Keratinocyte (primary cell): Measurements from ENCODE around the gene RGS9. TPM values are rescaled to one million over a fixed set of nuclear protein-coding genes. Genes with fewer than 3 reads are reported as not detected.
A peak's percentile ranks its signal among the peaks of the same experiment; 100 is the strongest.

Experiments
- DNase-seq: peaks from one replicate; pipeline ENCODE4 v3.0.0-alpha.2; 2011; ENCODE audit warnings: low read depth, missing footprints, low spot score
- FAIRE-seq: peaks from 2 replicates; lab custom pipeline; 2011; peaks lifted over from hg19 to GRCh38; lab: Jason Lieb, UNC
- H2AFZ ChIP-seq: 2 replicates; pipeline ENCODE4 v1.6.0; 2012; ENCODE audit warnings: low read length, control low read depth, inconsistent platforms; ENCODE audit not compliant: control insufficient read depth
- H3K27ac ChIP-seq: 2 replicates; pipeline ENCODE4 v1.5.1; 2011; ENCODE audit warnings: low read length; ENCODE audit not compliant: control insufficient read depth, insufficient read depth
- H3K27me3 ChIP-seq: 3 replicates; pipeline ENCODE4 v1.6.0; 2011; ENCODE audit warnings: low read length; ENCODE audit not compliant: control insufficient read depth, insufficient read depth; ENCODE audit errors: extremely low read depth
- H3K36me3 ChIP-seq, 2 experiments: 2 replicates in 1 of 2; 3 replicates in 1 of 2; pipeline ENCODE4 v1.5.1; 2011; ENCODE audit warnings: low read length in 2 of 2, mild to moderate bottlenecking in 1 of 2; ENCODE audit not compliant: control insufficient read depth in 2 of 2, insufficient read depth in 2 of 2; ENCODE audit errors: extremely low read depth in 1 of 2
- H3K4me1 ChIP-seq: 3 replicates; pipeline ENCODE4 v1.5.1; 2011; ENCODE audit warnings: low read length; ENCODE audit not compliant: control insufficient read depth, insufficient read depth; ENCODE audit errors: extremely low read depth
- H3K4me2 ChIP-seq: 3 replicates; pipeline ENCODE4 v1.6.0; 2011; ENCODE audit warnings: low read depth, low read length; ENCODE audit not compliant: control insufficient read depth, insufficient read depth; ENCODE audit errors: extremely low read depth
- H3K4me3 ChIP-seq, 3 experiments: fragments of 200-600 bp in 1 of 3; sonication (generic) in 1 of 3; 2 replicates in 2 of 3; 3 replicates in 1 of 3; pipeline ENCODE4 v1.5.1; 2011 to 2016; ENCODE audit warnings: low read length in 3 of 3, mild to moderate bottlenecking in 3 of 3, control low read depth in 2 of 3, inconsistent platforms in 1 of 3, low read depth in 1 of 3, mixed read lengths in 1 of 3, mixed run types in 1 of 3, moderate library complexity in 1 of 3; ENCODE audit not compliant: control insufficient read depth in 2 of 3, insufficient read depth in 2 of 3; ENCODE audit errors: extremely low read depth in 1 of 3
- H3K79me2 ChIP-seq: 2 replicates; pipeline ENCODE4 v1.6.0; 2012; ENCODE audit warnings: low read length; ENCODE audit not compliant: control insufficient read depth, insufficient read depth
- H3K9ac ChIP-seq: 3 replicates; pipeline ENCODE4 v1.6.0; 2011; ENCODE audit warnings: low read length; ENCODE audit not compliant: control insufficient read depth, insufficient read depth; ENCODE audit errors: extremely low read depth
- H3K9me1 ChIP-seq: 3 replicates; pipeline ENCODE4 v1.6.0; 2011; ENCODE audit warnings: low read length; ENCODE audit not compliant: control insufficient read depth, insufficient read depth; ENCODE audit errors: extremely low read depth
- H3K9me3 ChIP-seq: 2 replicates; pipeline ENCODE4 v1.5.1; 2012; ENCODE audit warnings: low read depth, low read length; ENCODE audit not compliant: control insufficient read depth
- H4K20me1 ChIP-seq: 3 replicates; pipeline ENCODE4 v1.6.0; 2011; ENCODE audit warnings: low read length; ENCODE audit not compliant: control insufficient read depth, insufficient read depth; ENCODE audit errors: extremely low read depth
- EZH2 ChIP-seq: IDR thresholded peaks from one replicate; pipeline ENCODE4 v1.6.1; 2012; ENCODE audit warnings: inconsistent platforms, mild to moderate bottlenecking, low read length, moderate library complexity
- dilution Hi-C: fragments of 300-500 bp; cut with MboI; formaldehyde crosslinking; loops from one replicate; pipeline ENCODE4 v1.7.0; 2020; ENCODE audit warnings: low sequenced_read_pairs; ENCODE audit not compliant: extremely low pct_ligation_motif_present
- polyA plus RNA-seq, 5 experiments: library from polyadenylated mRNA; depleted of rRNA in 3 of 5; stranded (reverse) in 3 of 5; stranded (forward) in 1 of 5; unstranded in 1 of 5; fragments of >200 nt; gene quantifications; 1 replicate in 1 of 5; 2 replicates in 3 of 5; 3 replicates in 1 of 5; pipeline versions ENCODE4 v1.2.1 to v1.2.3, GENCODE V29; 2011 to 2012; ENCODE audit warnings: missing spikeins in 2 of 5, low read depth in 1 of 5, low replicate concordance in 1 of 5
- TF ChIP-seq, protein P1 (sequence below), 3 experiments: IDR thresholded peaks in 1 of 3; conservative IDR thresholded peaks in 1 of 3; optimal IDR thresholded peaks in 1 of 3; 2 replicates in 2 of 3; 3 replicates in 1 of 3; pipeline versions ENCODE3 to v1.5.1; 2011; ENCODE audit warnings: low read length in 3 of 3, mild to moderate bottlenecking in 3 of 3, moderate library complexity in 2 of 3, control low read depth in 1 of 3, inconsistent platforms in 1 of 3; ENCODE audit not compliant: insufficient read depth in 2 of 3; ENCODE audit errors: extremely low read depth in 1 of 3

Gene RGS9
- polyA plus RNA-seq, 1 donor (not counting 4 experiments of a cell fraction or from before 2014, with no cell fraction given) = 4.8 TPM

DNA sequence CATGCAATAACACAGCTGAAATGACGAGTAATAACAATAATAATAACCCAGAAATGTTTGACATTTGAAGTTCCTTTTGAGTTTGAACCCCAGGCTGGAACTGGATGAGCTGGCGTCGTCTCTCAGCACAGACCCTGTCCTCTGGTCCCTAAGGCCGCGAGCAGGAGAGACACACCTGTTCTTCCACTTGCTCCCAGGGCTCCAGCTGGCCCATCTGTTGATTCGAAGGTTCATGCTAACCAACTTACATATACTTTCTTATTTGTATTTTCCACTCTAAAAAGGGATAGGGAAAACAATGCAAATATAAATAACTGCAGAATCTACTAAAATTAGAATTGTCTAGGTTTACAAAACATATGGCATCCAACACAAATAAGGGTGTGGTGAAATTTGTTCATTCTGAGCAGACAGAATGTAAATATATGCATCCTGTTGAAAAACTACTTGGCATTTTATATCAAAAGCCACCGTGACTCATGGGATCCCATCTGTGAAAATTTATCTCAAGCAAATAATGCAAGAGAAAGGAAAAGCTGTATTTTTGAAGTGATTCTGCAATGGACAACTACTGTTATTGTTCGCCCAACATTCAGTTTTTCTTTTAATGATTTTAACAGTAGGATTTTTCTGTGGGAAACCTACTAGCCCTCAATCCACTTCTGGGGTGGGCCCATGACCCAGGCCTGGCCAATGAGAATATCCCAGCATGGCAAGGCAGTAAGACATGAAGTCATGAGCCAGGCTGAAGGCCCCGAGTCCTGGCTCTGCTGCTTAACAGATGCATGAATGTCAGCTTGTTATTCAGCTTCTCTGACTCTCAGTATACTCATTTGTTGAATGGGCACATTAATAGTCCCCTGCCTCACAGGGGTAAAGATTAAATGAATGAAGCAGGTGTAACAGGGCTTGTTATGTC is 13.2 kb upstream of the RGS9 start:
- H3K9ac ChIP-seq = peak overlapping the region; percentile 78
- FAIRE-seq = no peak

DNA sequence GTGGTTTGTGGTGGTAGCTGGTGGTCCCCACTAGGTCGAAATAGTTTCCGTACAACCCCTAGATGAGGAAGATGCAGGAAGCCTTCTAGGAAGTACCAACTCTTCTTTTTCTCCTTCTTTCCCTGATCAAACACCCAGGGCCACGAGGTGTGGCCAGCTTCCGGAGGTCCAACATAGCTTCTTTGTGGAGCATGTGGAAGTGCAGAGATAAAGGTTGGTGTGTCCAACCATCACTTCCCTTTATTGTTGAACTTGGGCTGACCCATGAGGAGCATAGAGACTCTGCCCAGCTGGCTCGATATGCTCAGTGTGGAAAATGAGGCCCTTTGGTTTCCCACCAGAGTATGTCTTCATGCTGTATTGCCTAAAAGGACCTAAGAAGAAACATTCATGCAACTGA is 6.3 kb upstream of the RGS9 start:
- Histone ChIP-seq H3K36me3 (no peaks in the 10 kb centered on the region), H4K20me1 (no peaks in the 10 kb centered on the region), H3K4me3 (no peak overlapping the region), H3K4me2 (no peak overlapping the region), H3K4me1 (no peaks in the 10 kb centered on the region), H3K79me2 (no peaks in the 10 kb centered on the region), H3K9ac (no peak overlapping the region), H3K27ac (no peak overlapping the region), H2AFZ (no peak overlapping the region), H3K27me3 (peaks cover 4% of the 10 kb centered on the region), H3K9me3 (no peaks in the 10 kb centered on the region), H3K9me1 (no peaks in the 10 kb centered on the region)
- dilution Hi-C loops = no loop called here
- FAIRE-seq (no peak), DNase-seq (no peak)
- no peak for TF ChIP-seq EZH2
- TF ChIP-seq, protein P1, sequence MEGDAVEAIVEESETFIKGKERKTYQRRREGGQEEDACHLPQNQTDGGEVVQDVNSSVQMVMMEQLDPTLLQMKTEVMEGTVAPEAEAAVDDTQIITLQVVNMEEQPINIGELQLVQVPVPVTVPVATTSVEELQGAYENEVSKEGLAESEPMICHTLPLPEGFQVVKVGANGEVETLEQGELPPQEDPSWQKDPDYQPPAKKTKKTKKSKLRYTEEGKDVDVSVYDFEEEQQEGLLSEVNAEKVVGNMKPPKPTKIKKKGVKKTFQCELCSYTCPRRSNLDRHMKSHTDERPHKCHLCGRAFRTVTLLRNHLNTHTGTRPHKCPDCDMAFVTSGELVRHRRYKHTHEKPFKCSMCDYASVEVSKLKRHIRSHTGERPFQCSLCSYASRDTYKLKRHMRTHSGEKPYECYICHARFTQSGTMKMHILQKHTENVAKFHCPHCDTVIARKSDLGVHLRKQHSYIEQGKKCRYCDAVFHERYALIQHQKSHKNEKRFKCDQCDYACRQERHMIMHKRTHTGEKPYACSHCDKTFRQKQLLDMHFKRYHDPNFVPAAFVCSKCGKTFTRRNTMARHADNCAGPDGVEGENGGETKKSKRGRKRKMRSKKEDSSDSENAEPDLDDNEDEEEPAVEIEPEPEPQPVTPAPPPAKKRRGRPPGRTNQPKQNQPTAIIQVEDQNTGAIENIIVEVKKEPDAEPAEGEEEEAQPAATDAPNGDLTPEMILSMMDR (optimal IDR thresholded peaks at IDR 0.05 in 1 of 3, IDR thresholded peaks at IDR 0.05 in 1 of 3, conservative IDR thresholded peaks at IDR 0.05 in 1 of 3; ENCODE audit: extremely low read depth in 1 of 3, insufficient read depth in 2 of 3, low read length in 3 of 3) = no peak

More for the DNA sequence above, 13.2 kb upstream of the RGS9 start:
- Histone ChIP-seq H4K20me1 (no peaks in the 10 kb centered on the region), H3K9me3 (no peaks in the 10 kb centered on the region), H3K36me3 (no peaks in the 10 kb centered on the region), H3K27ac (peak overlapping the region; percentile 82), H3K4me3 (peak overlapping the region in 2 of 3 experiments; percentile 60 to 76), H3K79me2 (no peaks in the 10 kb centered on the region), H3K4me2 (peak overlapping the region; percentile 89), H3K4me1 (peaks cover 18% of the 10 kb centered on the region), H3K9me1 (no peaks in the 10 kb centered on the region), H3K27me3 (peaks cover 4% of the 10 kb centered on the region), H2AFZ (peak overlapping the region; percentile 99)
- TF ChIP-seq, protein P1 (optimal IDR thresholded peaks at IDR 0.05 in 1 of 3, IDR thresholded peaks at IDR 0.05 in 1 of 3, conservative IDR thresholded peaks at IDR 0.05 in 1 of 3; ENCODE audit: extremely low read depth in 1 of 3, insufficient read depth in 2 of 3, low read length in 3 of 3) = no peak
- dilution Hi-C loops = no loop called here
- DNase-seq = no peak
